ENCODE measurements around the gene METTL22. TPM values are rescaled to one million over a fixed set of nuclear protein-coding genes. Genes with fewer than 3 reads are reported as not detected.

The METTL22 gene
- total and polyA plus RNA-seq, 2 donors (not counting 3 experiments of a cell fraction or from before 2014, with no cell fraction given): 42.0 to 52.6 TPM

DNA sequence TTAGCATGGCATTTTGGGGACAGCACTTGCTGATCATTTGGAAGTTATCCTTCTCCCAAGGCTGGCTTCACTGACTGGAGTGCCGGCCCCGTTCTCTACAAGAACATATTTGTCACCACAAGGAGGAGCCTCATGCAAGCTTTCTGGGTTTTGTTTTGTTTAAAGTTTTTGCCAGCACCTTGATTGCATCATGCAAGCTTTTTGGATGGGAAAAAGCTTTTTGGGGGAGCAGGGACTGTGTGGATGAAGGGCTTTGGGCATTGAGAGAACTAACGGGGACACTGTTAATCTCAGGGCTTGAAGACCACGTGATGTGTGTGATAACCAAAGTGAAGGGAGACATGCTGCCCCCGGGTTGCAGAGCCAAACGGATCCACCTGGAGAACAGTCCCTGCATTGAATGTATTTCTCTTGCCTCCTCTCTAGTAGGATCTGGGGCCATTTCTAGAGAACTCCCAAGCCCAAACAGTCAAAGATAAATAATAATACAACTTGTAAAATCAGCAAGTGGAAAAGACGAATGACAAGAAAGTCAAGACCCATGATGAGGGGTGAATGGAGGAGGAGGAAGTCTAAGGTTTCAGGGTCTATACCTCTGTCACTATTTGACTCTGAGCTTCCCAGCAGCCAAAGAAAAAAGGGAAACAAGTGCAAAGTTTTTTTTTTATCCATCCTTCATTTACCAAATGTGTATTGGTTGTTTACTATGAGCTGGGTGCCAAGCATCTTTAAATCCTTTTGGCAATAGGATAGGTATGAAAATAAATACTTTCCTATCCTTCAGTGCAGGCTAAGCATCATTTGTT is 48.4 kb upstream of the METTL22 start:
- no peak overlapping the region for H3K9ac ChIP-seq (replicated peaks; ENCODE audit: extremely low read depth, insufficient read depth, low read length)
- ChIA-PET POLR2A (no interaction called here), CTCF (interaction anchor here (0.6 to 2.0 kb wide), 9 partner anchors 16 to 561 kb away, joined by 3 to 10 read pairs (median 3); no protein-coding TSS in a partner anchor)
- intact Hi-C loops (cut with micrococcal nuclease) (no loop called here), dilution Hi-C loops (cut with MboI; ENCODE audit: extremely low pct_ligation_motif_present, low sequenced_read_pairs) (no loop called here)
- TF ChIP-seq POLR2A (IDR thresholded peaks at IDR 0.05; ENCODE audit: low read depth, low read length) (no peak), CTCF (IDR thresholded peaks at IDR 0.05; ENCODE audit: extremely low read depth in 1 of 2, insufficient read depth in 1 of 2, low read depth in 1 of 2, low read length in 2 of 2) (peak; percentile 14 to 27)
- no peak for DNase-seq (ENCODE audit: low read depth, low spot score)
- no peaks in the 10 kb centered on the region for H3K36me3 ChIP-seq (ENCODE audit: control insufficient read depth in 2 of 2, extremely low read depth in 1 of 2, insufficient read depth in 2 of 2, low read length in 2 of 2)
- H3K4me1 ChIP-seq (ENCODE audit: control insufficient read depth, extremely low read depth, insufficient read depth, low read length): no peaks in the 10 kb centered on the region
- BruUV-seq (replicated peaks): no TSS peak
- H3K9me1 ChIP-seq (replicated peaks; ENCODE audit: control insufficient read depth, extremely low read depth, insufficient read depth, low read length): no peaks in the 10 kb centered on the region
- no peak overlapping the region for H3K4me2 ChIP-seq (ENCODE audit: insufficient read depth, low read length)
- H4K20me1 ChIP-seq (replicated peaks; ENCODE audit: control insufficient read depth, extremely low read depth, insufficient read depth, low read length): no peaks in the 10 kb centered on the region
- FAIRE-seq: no peak
- no peak overlapping the region for H3K27ac ChIP-seq (ENCODE audit: insufficient read depth, low read depth, low read length)
- H3K4me3 ChIP-seq (replicated peaks in 1 of 3; ENCODE audit: insufficient read depth in 1 of 3, low read depth in 1 of 3, low read length in 3 of 3): no peak overlapping the region
- no peak overlapping the region for H2AFZ ChIP-seq (ENCODE audit: low read depth, low read length)
- H3K27me3 ChIP-seq (ENCODE audit: control insufficient read depth in 2 of 2, insufficient read depth in 2 of 2, low read length in 2 of 2): peaks cover 2 to 3% of the 10 kb centered on the region in 2 experiments
- no peaks in the 10 kb centered on the region for H3K79me2 ChIP-seq (ENCODE audit: control insufficient read depth, insufficient read depth, low read length)
- H3K9me3 ChIP-seq (replicated peaks; ENCODE audit: control insufficient read depth, insufficient read depth, low read length): no peaks in the 10 kb centered on the region

DNA sequence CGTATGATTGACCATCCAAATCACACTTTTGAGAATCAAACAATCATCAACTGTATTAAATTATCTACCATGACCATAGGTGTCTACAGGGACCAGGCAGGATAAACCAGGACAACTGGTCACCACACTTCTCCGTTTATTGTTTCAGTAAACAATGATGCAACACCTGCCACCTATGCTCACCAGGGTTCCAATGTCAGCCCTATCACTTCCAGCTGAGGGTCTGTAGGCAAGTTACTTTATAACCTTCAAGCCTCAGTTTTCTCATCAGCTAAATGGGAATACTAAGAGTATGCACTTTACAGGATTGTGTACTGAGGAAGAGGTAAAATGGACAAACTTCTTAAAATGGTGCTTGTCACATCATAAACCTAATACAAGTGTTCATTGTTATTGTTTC is 46.1 kb upstream of the METTL22 start:
- no peaks in the 10 kb centered on the region for H3K79me2 ChIP-seq (ENCODE audit: control insufficient read depth, insufficient read depth, low read length)
- no peaks in the 10 kb centered on the region for H3K9me1 ChIP-seq (replicated peaks; ENCODE audit: control insufficient read depth, extremely low read depth, insufficient read depth, low read length)
- intact Hi-C loops (cut with micrococcal nuclease): no loop called here
- FAIRE-seq (no peak), DNase-seq (ENCODE audit: low read depth, low spot score) (no peak)
- H3K4me2 ChIP-seq (ENCODE audit: insufficient read depth, low read length): no peak overlapping the region
- no peaks in the 10 kb centered on the region for H3K4me1 ChIP-seq (ENCODE audit: control insufficient read depth, extremely low read depth, insufficient read depth, low read length)
- POLR2A ChIA-PET: no interaction called here
- H3K27ac ChIP-seq (ENCODE audit: insufficient read depth, low read depth, low read length): no peak overlapping the region
- H3K27me3 ChIP-seq (ENCODE audit: control insufficient read depth in 2 of 2, insufficient read depth in 2 of 2, low read length in 2 of 2): peaks cover 2 to 3% of the 10 kb centered on the region in 2 experiments
- no peaks in the 10 kb centered on the region for H4K20me1 ChIP-seq (replicated peaks; ENCODE audit: control insufficient read depth, extremely low read depth, insufficient read depth, low read length)
- no TSS peak for BruUV-seq (replicated peaks)
- CTCF ChIA-PET: interaction anchor here (1.5 kb wide), 1 partner anchor 8 kb away, joined by 3 read pairs; no protein-coding TSS in a partner anchor
- no peak overlapping the region for H3K4me3 ChIP-seq (replicated peaks in 1 of 3; ENCODE audit: insufficient read depth in 1 of 3, low read depth in 1 of 3, low read length in 3 of 3)
- no peak for TF ChIP-seq GATA2 (IDR thresholded peaks at IDR 0.05; ENCODE audit: insufficient read depth, insufficient read length, low read depth, low read length)
- TF ChIP-seq MYC (IDR thresholded peaks at IDR 0.05; ENCODE audit: low read depth, low read length): no peak
- no peak for TF ChIP-seq FOS (IDR thresholded peaks at IDR 0.05; ENCODE audit: borderline replicate concordance, insufficient read depth, low read length)
- no peak overlapping the region for H2AFZ ChIP-seq (ENCODE audit: low read depth, low read length)
- H3K36me3 ChIP-seq (ENCODE audit: control insufficient read depth in 2 of 2, extremely low read depth in 1 of 2, insufficient read depth in 2 of 2, low read length in 2 of 2): no peaks in the 10 kb centered on the region
- H3K9me3 ChIP-seq (replicated peaks; ENCODE audit: control insufficient read depth, insufficient read depth, low read length): no peaks in the 10 kb centered on the region
- dilution Hi-C loops (cut with MboI; ENCODE audit: extremely low pct_ligation_motif_present, low sequenced_read_pairs): no loop called here
- H3K9ac ChIP-seq (replicated peaks; ENCODE audit: extremely low read depth, insufficient read depth, low read length): no peak overlapping the region
